Lung (tissue), 12 donors: ENCODE results near the gene UBE2G2. TPM values are rescaled to one million over a fixed set of nuclear protein-coding genes. Genes with fewer than 3 reads are reported as not detected.

Experiments used
- ATAC-seq: fragments of 200-7000 bp; cut with Tn5 transposase; one replicate; pipeline ENCODE4 v1.9.1; 2020; ENCODE audit warnings: moderate number of reproducible peaks; ENCODE audit not compliant: insufficient read depth, low FRiP score
- DNase-seq, 3 donors: peaks; one replicate each; pipeline ENCODE4 v3.0.0-alpha.2; 2013 to 2017
- H3K27ac ChIP-seq, 2 donors: one replicate each; pipeline ENCODE4 v1.5.1; 2013; ENCODE audit warnings: mild to moderate bottlenecking in 2 of 2, moderate library complexity in 2 of 2, control low read depth in 1 of 2, inconsistent platforms in 1 of 2, low read depth in 1 of 2, low read length in 1 of 2
- H3K27me3 ChIP-seq, 3 donors: one replicate each; pipeline ENCODE4 v1.5.1; 2013; ENCODE audit warnings: low read length in 2 of 3; ENCODE audit not compliant: control insufficient read depth in 3 of 3, insufficient read depth in 3 of 3
- H3K36me3 ChIP-seq, 4 donors: one replicate each; pipeline ENCODE4 v1.5.1; 2013; ENCODE audit warnings: low read length in 4 of 4, mild to moderate bottlenecking in 1 of 4, moderate library complexity in 1 of 4; ENCODE audit not compliant: control insufficient read depth in 4 of 4, insufficient read depth in 4 of 4
- H3K4me1 ChIP-seq, 5 donors: one replicate each; pipeline ENCODE4 v1.5.1; 2013; ENCODE audit warnings: low read length in 5 of 5, mild to moderate bottlenecking in 2 of 5, moderate library complexity in 1 of 5; ENCODE audit not compliant: control insufficient read depth in 5 of 5, insufficient read depth in 5 of 5
- H3K4me3 ChIP-seq: one replicate; pipeline ENCODE4 v1.5.1; 2013; ENCODE audit warnings: mild to moderate bottlenecking, control low read depth, moderate library complexity
- H3K9ac ChIP-seq, 2 donors: one replicate each; pipeline ENCODE4 v1.5.1; 2013; ENCODE audit warnings: low read length in 2 of 2, control low read depth in 1 of 2; ENCODE audit not compliant: insufficient read depth in 1 of 2
- H3K9me3 ChIP-seq, 4 donors: one replicate each; pipeline ENCODE4 v1.5.1; 2013; ENCODE audit warnings: low read length in 3 of 4, mild to moderate bottlenecking in 1 of 4, moderate library complexity in 1 of 4; ENCODE audit not compliant: control insufficient read depth in 4 of 4, insufficient read depth in 3 of 4
- CTCF ChIP-seq: IDR thresholded peaks from 2 replicates; pipeline ENCODE4 v1.5.1; 2012; ENCODE audit warnings: mild to moderate bottlenecking; ENCODE audit errors: control extremely low read depth, extremely low read depth
- WGBS, 2 donors: extraction: QIAGEN DNeasy Blood & Tissue Kit; methylation state at CpG; one replicate each; pipeline ENCODE4 v1.1.7; 2013; 5-methylcytosine and 5-hydroxymethylcytosine counted together
- polyA plus RNA-seq, 2 donors: library from polyadenylated mRNA; stranded (reverse); fragments of 200-250 nt; gene quantifications; one replicate each; pipeline ENCODE4 v1.2.1, GENCODE V29; 2013
- total RNA-seq, 2 donors: library from RNA; depleted of rRNA in 1 of 2; stranded (reverse); fragments of >200 nt in 1 of 2; gene quantifications; one replicate each; pipeline ENCODE4 v1.2.1, GENCODE V29; 2014 to 2021
- donor health status: control.
- donor health status: control.
- donor health status: Bipolar disorder and iron deficiency.
- donor health status: healthy.
- donor health status: DM: yes; HTN: yes; CAD: no.

The UBE2G2 gene
- total and polyA plus RNA-seq, 4 donors: 35.6 to 93.2 (median 67.5) TPM

- 53 to 81% methylated on average over 12 of the region's 12 CpGs for WGBS, 2 donors
- TF ChIP-seq CTCF: no peak
- peaks cover 7 to 47% (median 16%) of the 10 kb centered on the region in 4 donors for H3K36me3 ChIP-seq
- H3K27me3 ChIP-seq: no peaks in the 10 kb centered on the region
- no peak for DNase-seq
- H3K27ac ChIP-seq: no peak overlapping the region
- no peaks in the 10 kb centered on the region for H3K9me3 ChIP-seq
- no peak for ATAC-seq
- no peak overlapping the region for H3K4me3 ChIP-seq
- no peak overlapping the region for H3K9ac ChIP-seq
- peaks cover 0 to 19% (median 8%) of the 10 kb centered on the region in 5 donors for H3K4me1 ChIP-seq
Measured at GRCh38 chr21:44849616-44850130, 48.1 kb upstream of the UBE2G2 start.

DNA sequence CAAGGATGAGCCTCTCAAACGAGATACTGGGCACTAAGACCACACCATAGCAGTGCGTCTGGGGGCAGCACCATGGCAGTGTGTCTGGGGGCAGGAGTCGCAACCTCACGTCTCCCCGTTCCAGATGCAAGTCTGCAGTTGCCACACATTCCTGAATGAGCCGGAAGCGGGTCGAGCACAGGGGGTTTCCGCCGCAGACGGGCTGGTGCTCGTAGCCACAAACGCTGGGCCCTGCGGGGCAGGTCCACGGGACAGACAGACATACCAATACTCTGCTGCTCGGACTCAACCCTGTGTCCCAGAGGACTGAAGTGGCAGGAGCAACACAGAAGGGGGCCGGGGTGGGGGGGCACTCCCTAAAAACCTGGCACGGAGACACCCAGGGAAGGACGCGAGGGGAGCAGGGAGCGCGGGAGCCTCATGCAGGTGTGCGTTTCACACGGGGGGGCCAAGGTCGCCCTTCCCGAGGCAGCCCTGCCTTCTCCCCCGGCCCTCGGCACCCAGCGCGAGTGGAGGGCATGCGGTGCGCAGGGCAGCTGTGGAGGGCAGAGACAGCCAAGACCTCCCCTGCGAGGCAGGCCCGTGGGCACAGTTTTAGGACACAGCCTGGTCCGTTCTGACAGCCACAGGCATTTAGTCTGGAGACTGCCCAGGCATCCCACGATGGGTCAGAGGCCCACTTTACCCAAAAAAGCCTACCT lies 47.4 kb upstream of the UBE2G2 start:
- no peak overlapping the region for H3K27ac ChIP-seq
- H3K36me3 ChIP-seq: peaks cover 6 to 40% (median 14%) of the 10 kb centered on the region in 4 donors
- no peaks in the 10 kb centered on the region for H3K27me3 ChIP-seq
- no peaks in the 10 kb centered on the region for H3K9me3 ChIP-seq
- H3K9ac ChIP-seq: no peak overlapping the region
- H3K4me3 ChIP-seq: no peak overlapping the region
- no peak for TF ChIP-seq CTCF
- ATAC-seq (no peak), DNase-seq (peak in 1 of 3 donors; percentile 7)
- 89 to 95% methylated on average over 36 of the region's 36 CpGs for WGBS, 2 donors
- H3K4me1 ChIP-seq: peaks cover 0 to 19% (median 8%) of the 10 kb centered on the region in 5 donors

GRCh38 chr21:44847261-44848056 lies 45.8 kb upstream of the UBE2G2 start:
- H3K4me3 ChIP-seq: no peak overlapping the region
- peak in 1 of 3 donors; percentile 15 for DNase-seq
- H3K4me1 ChIP-seq: peaks cover 0 to 19% (median 8%) of the 10 kb centered on the region in 5 donors
- H3K27me3 ChIP-seq: no peaks in the 10 kb centered on the region
- H3K27ac ChIP-seq: no peak overlapping the region
- H3K9me3 ChIP-seq: no peaks in the 10 kb centered on the region
- no peak for TF ChIP-seq CTCF
- WGBS, 2 donors: 86 to 88% methylated on average over 22 to 24 of the region's 24 CpGs
- ATAC-seq: no peak
- H3K9ac ChIP-seq: no peak overlapping the region
- peaks cover 6 to 30% (median 14%) of the 10 kb centered on the region in 4 donors for H3K36me3 ChIP-seq
